Karpas-422 (cell line): ENCODE data around the gene RAB5IF. TPM values are rescaled to one million over a fixed set of nuclear protein-coding genes. Genes with fewer than 3 reads are reported as not detected.
"Not testable (repeated sequence)": the region's sequence is repeated elsewhere in the genome, so short reads cannot be mapped to it uniquely, and the experiment has no call there.

Source experiments
- DNase-seq: peaks from one replicate; pipeline ENCODE4 v3.0.0-alpha.2; 2015
- H2AFZ ChIP-seq: fragments of 200-600 bp; sonication (generic); 2 replicates; pipeline ENCODE4 v1.6.1; 2014; ENCODE audit warnings: antibody characterized with exemption, low read length, mixed read lengths
- H3K27ac ChIP-seq: fragments of 200-600 bp; sonication (generic); 2 replicates; pipeline ENCODE4 v1.5.1; 2014; ENCODE audit warnings: mild to moderate bottlenecking, low read length, moderate library complexity
- H3K27me3 ChIP-seq: fragments of 200-600 bp; sonication (generic); 2 replicates; pipeline ENCODE4 v1.6.1; 2014; ENCODE audit warnings: low read length, mixed read lengths
- H3K36me3 ChIP-seq: fragments of 200-600 bp; sonication (generic); 2 replicates; pipeline ENCODE4 v1.6.1; 2014; ENCODE audit warnings: low read length, mixed read lengths; ENCODE audit not compliant: insufficient read depth
- H3K4me1 ChIP-seq: fragments of 200-600 bp; sonication (generic); 2 replicates; pipeline ENCODE4 v1.6.1; 2014; ENCODE audit warnings: mild to moderate bottlenecking, low read length, mixed read lengths
- H3K4me2 ChIP-seq: fragments of 200-600 bp; sonication (generic); 2 replicates; pipeline ENCODE4 v1.6.1; 2014; ENCODE audit warnings: low read length, low read depth, mild to moderate bottlenecking; ENCODE audit not compliant: poor library complexity, severe bottlenecking
- H3K4me3 ChIP-seq: fragments of 200-600 bp; sonication (generic); 2 replicates; pipeline ENCODE4 v1.5.1; 2014; ENCODE audit warnings: mild to moderate bottlenecking, antibody characterized with exemption, low read length, mixed read lengths
- H3K79me2 ChIP-seq: fragments of 200-600 bp; sonication (generic); 2 replicates; pipeline ENCODE4 v1.6.1; 2014; ENCODE audit warnings: mild to moderate bottlenecking, low read length, mixed read lengths
- H3K9ac ChIP-seq: fragments of 200-600 bp; sonication (generic); 2 replicates; pipeline ENCODE4 v1.6.0; 2014; ENCODE audit warnings: low read length
- H3K9me2 ChIP-seq: fragments of 200-600 bp; sonication (generic), shearing (Covaris generic); replicated peaks from 2 replicates; pipeline ENCODE4 v1.6.0; 2014; ENCODE audit warnings: mild to moderate bottlenecking, low read length, moderate library complexity; ENCODE audit not compliant: insufficient read depth
- H3K9me3 ChIP-seq: fragments of 300-700, 200-600 bp; sonication (generic); 2 replicates; pipeline ENCODE4 v1.6.1; 2014; ENCODE audit warnings: low read length, mixed read lengths
- H4K20me1 ChIP-seq: fragments of 200-600 bp; sonication (generic); 2 replicates; pipeline ENCODE4 v1.6.1; 2014; ENCODE audit warnings: mild to moderate bottlenecking, antibody characterized with exemption, low read length, low read depth; ENCODE audit not compliant: insufficient read depth
- total RNA-seq: library from RNA; depleted of rRNA; stranded (reverse); fragments of >200 nt; shearing (Covaris generic); gene quantifications from 2 replicates; pipeline ENCODE4 v1.2.3, GENCODE V29; 2014; ENCODE audit warnings: low replicate concordance; rRNA removed

RAB5IF gene, protein sequence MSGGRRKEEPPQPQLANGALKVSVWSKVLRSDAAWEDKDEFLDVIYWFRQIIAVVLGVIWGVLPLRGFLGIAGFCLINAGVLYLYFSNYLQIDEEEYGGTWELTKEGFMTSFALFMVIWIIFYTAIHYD
- 82.1 and 89.0 TPM in 2 replicates for total RNA-seq

DNA sequence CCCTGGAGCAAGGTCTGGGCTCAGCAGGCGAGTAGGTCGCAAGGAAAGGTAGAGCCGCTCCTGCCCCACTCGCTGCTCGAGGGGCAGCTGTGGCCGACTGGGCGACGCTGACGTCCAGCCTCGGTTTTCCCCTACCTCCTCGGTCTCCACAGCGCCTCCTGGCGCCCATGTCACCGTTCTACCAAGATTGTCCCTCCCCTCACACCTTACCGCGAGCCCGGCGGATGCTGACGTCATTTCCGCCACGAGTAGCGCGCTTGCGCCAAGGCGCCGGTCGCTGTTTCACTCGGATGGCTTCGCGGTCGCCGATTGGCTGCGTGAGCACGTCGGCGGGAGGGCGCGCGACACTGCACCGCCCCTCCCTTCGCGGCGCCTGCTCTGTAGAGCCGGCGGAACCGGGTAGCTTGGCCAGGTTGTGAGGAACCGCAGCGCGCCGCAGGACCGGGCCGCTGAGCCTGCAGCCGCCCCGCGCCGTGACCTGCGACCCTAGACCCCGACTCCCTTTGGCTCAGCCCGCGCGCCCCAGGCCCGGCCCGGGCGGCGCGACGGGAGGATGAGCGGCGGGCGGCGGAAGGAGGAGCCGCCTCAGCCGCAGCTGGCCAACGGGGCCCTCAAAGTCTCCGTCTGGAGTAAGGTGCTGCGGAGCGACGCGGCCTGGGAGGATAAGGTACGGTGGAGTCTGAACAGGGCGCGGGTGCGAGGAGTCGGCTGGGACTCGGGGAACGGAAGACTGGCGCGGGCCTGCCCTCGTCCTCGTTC, at the start of gene RAB5IF:
RAB5IF (plus strand) TSS at position 381 of the 759 bp plus-strand sequence; CDS start at position 554, 173 bp downstream.
- peak; percentile 99 for DNase-seq
- 0 out of 2 replicates have a peak within 1 kb of the TSS, but pooled peaks have one; percentile 86 for H2AFZ ChIP-seq
- peaks cover 16% of the 10 kb centered on the region for H3K36me3 ChIP-seq
- no peaks in the 10 kb centered on the region for H3K27me3 ChIP-seq
- peak within 1 kb of the TSS; percentile 80 for H3K4me3 ChIP-seq
- H4K20me1 ChIP-seq = peaks cover 19% of the 10 kb centered on the region
- H3K79me2 ChIP-seq = peaks cover 31% of the 10 kb centered on the region
- peaks cover 33% of the 10 kb centered on the region for H3K4me1 ChIP-seq
- peak within 1 kb of the TSS; percentile 90 for H3K4me2 ChIP-seq
- peak within 1 kb of the TSS; percentile 94 for H3K9ac ChIP-seq
- no peaks in the 10 kb centered on the region for H3K9me2 ChIP-seq
- no peaks in the 10 kb centered on the region for H3K9me3 ChIP-seq
- H3K27ac ChIP-seq = peak within 1 kb of the TSS; percentile 94

DNA sequence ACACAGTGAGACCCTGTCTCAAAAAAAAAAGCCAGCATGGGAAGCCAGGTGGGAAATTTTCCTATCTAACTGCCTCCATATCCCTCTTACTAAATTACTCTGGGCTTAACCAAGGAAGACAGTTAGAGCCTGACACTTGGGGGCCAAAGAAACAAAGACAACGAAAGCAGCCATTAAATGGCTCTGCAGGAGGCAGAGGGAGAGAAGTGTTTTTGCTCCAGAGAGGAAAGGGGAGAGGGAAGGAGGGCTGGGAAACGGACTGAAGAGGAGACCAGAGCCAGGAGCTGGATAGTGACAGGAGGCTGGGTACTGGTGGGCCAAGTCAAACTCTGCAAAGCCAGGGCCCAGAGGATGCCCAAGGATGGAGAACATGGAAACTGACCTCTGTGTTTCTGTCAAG, 42.9 kb upstream of the RAB5IF start:
- no peak overlapping the region for H3K4me2 ChIP-seq
- no peak overlapping the region for H3K27ac ChIP-seq
- H3K27me3 ChIP-seq = no peaks in the 10 kb centered on the region
- DNase-seq = no peak
- H3K4me1 ChIP-seq = no peaks in the 10 kb centered on the region
- H4K20me1 ChIP-seq = no peaks in the 10 kb centered on the region
- peaks cover 11% of the 10 kb centered on the region for H3K36me3 ChIP-seq
- H3K79me2 ChIP-seq = peaks cover 17% of the 10 kb centered on the region
- H3K4me3 ChIP-seq = no peak overlapping the region
- no peaks in the 10 kb centered on the region for H3K9me2 ChIP-seq
- no peak overlapping the region for H3K9ac ChIP-seq
- H3K9me3 ChIP-seq = peaks cover 10% of the 10 kb centered on the region
- H2AFZ ChIP-seq = no peak overlapping the region

DNA sequence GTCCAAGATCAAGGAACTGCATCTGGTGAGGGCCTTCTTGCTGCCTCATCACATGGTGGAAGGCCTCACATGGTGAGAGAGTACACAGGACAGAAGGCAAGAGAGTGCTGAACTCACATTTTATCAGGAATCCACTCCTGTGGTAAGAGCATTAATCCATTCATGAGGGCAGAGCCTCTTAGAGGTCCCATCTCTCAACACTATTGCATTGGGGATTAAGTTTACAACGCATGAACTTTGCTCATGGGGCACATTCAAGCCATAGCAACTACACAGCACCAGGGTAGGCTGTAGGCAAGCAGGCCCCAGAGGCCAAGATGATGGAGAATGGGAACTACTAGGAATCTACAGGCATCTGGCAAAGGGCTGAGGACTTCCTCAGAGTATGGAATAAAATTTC, 42.2 kb upstream of the RAB5IF start:
- no peak for DNase-seq
- Histone ChIP-seq H3K4me3 (no peak overlapping the region), H3K4me2 (no peak overlapping the region), H3K79me2 (peaks cover 17% of the 10 kb centered on the region), H3K27me3 (no peaks in the 10 kb centered on the region), H3K9me2 (no peaks in the 10 kb centered on the region), H2AFZ (no peak overlapping the region), H3K27ac (no peak overlapping the region), H3K4me1 (no peaks in the 10 kb centered on the region), H3K36me3 (peaks cover 11% of the 10 kb centered on the region), H4K20me1 (no peaks in the 10 kb centered on the region), H3K9me3 (peaks cover 10% of the 10 kb centered on the region), H3K9ac (no peak overlapping the region)

DNA sequence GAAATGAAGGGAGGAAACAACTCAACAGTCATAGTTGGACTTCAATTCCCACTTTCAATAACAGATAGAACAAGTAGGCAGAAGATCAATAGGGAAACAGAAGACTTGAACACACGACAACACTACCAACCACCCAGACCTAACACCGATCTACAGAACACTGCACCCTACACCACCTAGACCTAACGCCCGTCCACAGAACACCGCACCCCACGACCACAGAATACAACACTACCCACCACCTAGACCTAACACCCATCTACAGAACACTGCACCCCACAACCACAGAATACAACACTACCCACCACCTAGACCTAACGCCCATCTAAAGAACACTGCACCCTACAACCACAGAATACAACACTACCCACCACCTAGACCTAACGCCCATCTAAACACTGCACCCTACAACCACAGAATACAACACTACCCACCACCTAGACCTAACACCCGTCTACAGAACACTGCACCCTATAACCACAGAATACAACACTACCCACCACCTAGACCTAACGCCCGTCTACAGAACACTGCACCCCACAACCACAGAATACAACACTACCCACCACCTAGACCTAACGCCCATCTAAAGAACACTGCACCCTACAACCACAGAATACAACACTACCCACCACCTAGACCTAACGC, 41.4 kb upstream of the RAB5IF start:
- H2AFZ ChIP-seq, DNase-seq, H3K9me3 ChIP-seq, H3K4me1 ChIP-seq, H3K27me3 ChIP-seq, H3K4me3 ChIP-seq, H4K20me1 ChIP-seq, H3K27ac ChIP-seq, H3K4me2 ChIP-seq, H3K9me2 ChIP-seq, H3K9ac ChIP-seq: not testable (repeated sequence)
- Histone ChIP-seq H3K79me2 (peaks cover 17% of the 10 kb centered on the region), H3K36me3 (peaks cover 11% of the 10 kb centered on the region)

DNA sequence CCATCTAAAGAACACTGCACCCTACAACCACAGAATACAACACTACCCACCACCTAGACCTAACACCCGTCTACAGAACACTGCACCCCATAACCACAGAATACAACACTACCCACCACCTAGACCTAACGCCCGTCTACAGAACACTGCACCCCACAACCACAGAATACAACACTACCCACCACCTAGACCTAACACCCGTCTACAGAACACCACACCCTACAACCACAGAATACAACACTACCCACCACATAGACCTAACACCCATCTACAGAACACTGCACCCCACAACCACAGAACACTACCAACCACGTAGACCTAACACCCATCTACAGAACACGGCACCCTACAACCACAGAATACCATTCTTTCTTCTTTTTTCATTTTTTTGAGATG, 40.9 kb upstream of the RAB5IF start:
- H3K27ac ChIP-seq, H3K4me1 ChIP-seq, H3K9me3 ChIP-seq, H3K4me3 ChIP-seq, H2AFZ ChIP-seq, H3K9me2 ChIP-seq, H3K4me2 ChIP-seq, H3K9ac ChIP-seq, DNase-seq, H3K27me3 ChIP-seq, H4K20me1 ChIP-seq: not testable (repeated sequence)
- peaks cover 11% of the 10 kb centered on the region for H3K36me3 ChIP-seq
- peaks cover 17% of the 10 kb centered on the region for H3K79me2 ChIP-seq

DNA sequence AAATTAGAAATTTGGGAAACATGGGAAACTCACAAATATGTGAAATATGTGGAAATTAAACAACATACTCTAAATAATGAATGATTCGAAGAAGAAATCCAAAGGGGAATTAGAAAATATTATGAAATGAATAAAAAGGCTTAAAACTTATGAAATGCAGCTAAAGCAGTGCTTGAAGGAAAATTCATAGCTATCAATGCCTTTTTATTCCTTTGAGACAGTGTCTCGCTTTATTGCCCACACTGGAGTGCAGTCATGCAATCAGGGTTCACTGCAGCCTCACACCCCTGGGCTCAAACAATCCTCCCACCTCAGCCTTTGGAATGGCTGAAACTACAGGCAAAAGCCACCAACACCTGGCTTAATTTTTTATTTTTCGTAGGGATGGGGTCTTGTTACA, 40.1 kb upstream of the RAB5IF start:
- Histone ChIP-seq H3K27me3 (no peaks in the 10 kb centered on the region), H3K9me3 (peaks cover 10% of the 10 kb centered on the region), H3K9me2 (no peaks in the 10 kb centered on the region), H3K4me1 (no peaks in the 10 kb centered on the region), H3K79me2 (peaks cover 17% of the 10 kb centered on the region), H3K27ac (no peak overlapping the region), H4K20me1 (no peaks in the 10 kb centered on the region), H3K36me3 (peaks cover 11% of the 10 kb centered on the region), H2AFZ (no peak overlapping the region), H3K4me3 (no peak overlapping the region), H3K9ac (no peak overlapping the region), H3K4me2 (no peak overlapping the region)
- no peak for DNase-seq

DNA sequence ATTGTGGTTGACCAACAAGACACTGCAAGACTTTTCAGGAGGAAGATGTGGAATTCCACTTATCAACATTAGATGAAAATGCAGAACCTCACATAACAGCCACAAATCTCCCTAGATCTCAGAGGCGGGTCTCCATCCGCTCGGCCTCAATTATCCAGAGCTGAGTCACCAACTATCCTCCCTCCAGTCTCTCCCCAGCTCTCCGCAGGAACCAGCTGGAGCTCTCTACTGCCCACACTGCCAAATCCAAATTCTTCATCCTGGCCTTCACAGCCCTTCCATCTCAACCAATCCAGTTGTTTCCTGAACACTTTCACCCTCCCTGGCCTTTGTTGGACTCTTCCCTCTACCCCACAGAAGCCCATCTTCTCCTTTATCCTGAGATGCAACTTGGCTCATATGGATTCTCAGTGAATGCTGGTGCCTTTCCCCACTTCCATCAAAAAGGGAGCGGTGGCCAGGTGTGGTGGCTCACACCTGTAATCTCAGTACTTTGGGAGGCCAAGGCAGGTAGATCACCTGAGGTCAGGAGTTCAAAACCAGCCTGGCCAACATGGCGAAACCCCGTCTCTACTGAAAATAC, 35.6 kb upstream of the RAB5IF start:
- Histone ChIP-seq H3K27ac (no peak overlapping the region), H3K27me3 (no peaks in the 10 kb centered on the region), H3K4me3 (no peak overlapping the region), H4K20me1 (no peaks in the 10 kb centered on the region), H3K9me2 (no peaks in the 10 kb centered on the region), H3K79me2 (peaks cover 33% of the 10 kb centered on the region), H3K4me1 (peaks cover 14% of the 10 kb centered on the region), H3K9me3 (peaks cover 8% of the 10 kb centered on the region), H3K36me3 (peaks cover 8% of the 10 kb centered on the region), H3K9ac (no peak overlapping the region), H3K4me2 (no peak overlapping the region), H2AFZ (no peak overlapping the region)
- no peak for DNase-seq
